ENCODE measurements around the gene RHOU. TPM values are rescaled to one million over a fixed set of nuclear protein-coding genes. Genes with fewer than 3 reads are reported as not detected.

The RHOU gene
- total and polyA plus RNA-seq, 10 of the 15 experiments (the other 5 are each of a cell fraction or from before 2014, with no cell fraction given) = not detected

GRCh38 chr1:228740543-228741317, 5.5 kb downstream of the RHOU start:
- RAD21 ChIA-PET (ENCODE audit: unreplicated experiment) = no interaction called here
- 12% methylated on average over 8 of the region's 8 CpGs for WGBS (ENCODE audit: insufficient coverage, insufficient replicate concordance, low lambda C conversion rate, missing lambda C conversion rate)
- in situ Hi-C loops (cut with MboI) = no loop called here
- TF ChIP-seq SRF (IDR thresholded peaks at IDR 0.05; ENCODE audit: low read depth in 2 of 2, low read length in 2 of 2) (no peak), BACH1 (IDR thresholded peaks at IDR 0.05; ENCODE audit: borderline replicate concordance) (no peak), CUX1 (IDR thresholded peaks at IDR 0.05; ENCODE audit: insufficient replicate concordance, low read depth, low read length) (no peak), BCL11A (IDR thresholded peaks at IDR 0.05; ENCODE audit: low read depth, low read length) (no peak), RCOR1 (conservative IDR thresholded peaks at IDR 0.05; ENCODE audit: low read depth, low read length) (no peak), ZNF207 (IDR thresholded peaks at IDR 0.05; ENCODE audit: borderline replicate concordance) (no peak), PRDM15 (CRISPR knock-in tag; IDR thresholded peaks at IDR 0.05) (no peak), EZH2 (IDR thresholded peaks at IDR 0.05; ENCODE audit: borderline replicate concordance, control insufficient read depth, low read depth, low read length) (no peak)
- POLR2A ChIA-PET = no interaction called here
- H3K9ac ChIP-seq (ENCODE audit: control insufficient read depth, insufficient read depth, low read length) = no peak overlapping the region
- ATAC-seq = no peak
- no peak for DNase-seq (ENCODE audit: low read depth, low spot score)
- intact Hi-C loops (cut with micrococcal nuclease; ENCODE audit: unreplicated experiment) = no loop called here
- BruUV-seq (replicated peaks) = no TSS peak
- no peaks in the 10 kb centered on the region for H3K9me3 ChIP-seq (replicated peaks; ENCODE audit: control insufficient read depth, insufficient read depth, low read length)
- no peaks in the 10 kb centered on the region for H3K4me1 ChIP-seq (ENCODE audit: control insufficient read depth, insufficient read depth, low read length)
- H3K79me2 ChIP-seq (ENCODE audit: control insufficient read depth, insufficient read depth, low read length) = no peaks in the 10 kb centered on the region
- no peak for FAIRE-seq
- H3K27me3 ChIP-seq (replicated peaks in 1 of 2; ENCODE audit: control insufficient read depth in 2 of 2, insufficient read depth in 2 of 2, low read length in 1 of 2) = peaks cover 2 to 8% of the 10 kb centered on the region in 2 experiments
- no peaks in the 10 kb centered on the region for H3K36me3 ChIP-seq (ENCODE audit: control insufficient read depth in 2 of 2, insufficient read depth in 2 of 2, low read length in 1 of 2)
- CTCF ChIA-PET = no interaction called here
- no peak overlapping the region for H3K4me2 ChIP-seq (ENCODE audit: control insufficient read depth, insufficient read depth)
- no peak overlapping the region for H3K27ac ChIP-seq (ENCODE audit: control insufficient read depth, insufficient read depth)
- no peaks in the 10 kb centered on the region for H4K20me1 ChIP-seq (ENCODE audit: control insufficient read depth, insufficient read depth)
- H3K4me3 ChIP-seq = no peak overlapping the region
- no peak overlapping the region for H2AFZ ChIP-seq (ENCODE audit: control insufficient read depth, low read depth, low read length)
- SMC1A ChIA-PET (ENCODE audit: uncharacterized antibody, unreplicated experiment) = no interaction called here

Measured in GM12878 (cell line).